HG02938 (cell line): ENCODE measurements around the gene PPM1A.
A peak's percentile ranks its signal among the peaks of the same experiment; 100 is the strongest.
"Not testable (repeated sequence)": the region's sequence is repeated elsewhere in the genome, so short reads cannot be mapped to it uniquely, and the experiment has no call there.

ENCODE experiments used
- ATAC-seq: cut with Tn5 transposase; IDR thresholded peaks from one replicate; pipeline ENCODE4 v1.9.1; 2021; ENCODE audit warnings: mild to moderate bottlenecking, moderate library complexity; ENCODE audit not compliant: unreplicated experiment

Gene PPM1A

GRCh38 chr14:60315196-60315990, 66.4 kb downstream of the PPM1A start:
- ATAC-seq: no peak

GRCh38 chr14:60317609-60318008, 68.6 kb downstream of the PPM1A start:
- no peak for ATAC-seq

- ATAC-seq: not testable (repeated sequence)
These were observed 71.8 kb downstream of the PPM1A start for GRCh38 chr14:60320860-60321259.

- no peak for ATAC-seq
These were observed 74.3 kb downstream of the PPM1A start for GRCh38 chr14:60323199-60323896.

- no peak for ATAC-seq
These were observed 75.8 kb downstream of the PPM1A start for GRCh38 chr14:60324837-60325236.

- no peak for ATAC-seq
These were observed 77.3 kb downstream of the PPM1A start for GRCh38 chr14:60326274-60326673.

GRCh38 chr14:60327447-60328331, 78.7 kb downstream of the PPM1A start:
- ATAC-seq: peak; percentile 43

GRCh38 chr14:60328583-60328982, 79.6 kb downstream of the PPM1A start:
- ATAC-seq: no peak

- ATAC-seq: no peak
These were observed 80.3 kb downstream of the PPM1A start for GRCh38 chr14:60329274-60329673.

- ATAC-seq: peak; percentile 78
These were observed 82.4 kb downstream of the PPM1A start for GRCh38 chr14:60331201-60332045.

- ATAC-seq: no peak
These were observed 83.0 kb downstream of the PPM1A start for GRCh38 chr14:60332046-60332399.

GRCh38 chr14:60332869-60333268, 83.8 kb downstream of the PPM1A start:
- no peak for ATAC-seq

- no peak for ATAC-seq
These were observed 90.5 kb downstream of the PPM1A start for GRCh38 chr14:60339571-60339970.

GRCh38 chr14:60343571-60344071, 94.6 kb downstream of the PPM1A start:
- ATAC-seq: no peak

- no peak for ATAC-seq
These were observed 95.7 kb downstream of the PPM1A start for GRCh38 chr14:60344751-60345150.

- no peak for ATAC-seq
These were observed 97.7 kb downstream of the PPM1A start for GRCh38 chr14:60346706-60347105.

GRCh38 chr14:60348211-60348610, 99.2 kb downstream of the PPM1A start:
- ATAC-seq: no peak
